GM18520 (cell line): ENCODE measurements around the gene BCKDHA.
A peak's percentile ranks its signal among the peaks of the same experiment; 100 is the strongest.
"Not testable (repeated sequence)": the region's sequence is repeated elsewhere in the genome, so short reads cannot be mapped to it uniquely, and the experiment has no call there.

Experiments used
- ATAC-seq: cut with Tn5 transposase; IDR thresholded peaks from one replicate; pipeline ENCODE4 v1.9.1; 2021; ENCODE audit not compliant: unreplicated experiment

Gene BCKDHA

GRCh38 chr19:41443813-41444455 lies 46.3 kb downstream of the BCKDHA start:
- no peak for ATAC-seq

- no peak for ATAC-seq
Observed at GRCh38 chr19:41445575-41445974, 48.0 kb downstream of the BCKDHA start.

- ATAC-seq: no peak
Observed at GRCh38 chr19:41447732-41448332, 50.2 kb downstream of the BCKDHA start.

GRCh38 chr19:41449079-41449864 lies 51.7 kb downstream of the BCKDHA start:
- no peak for ATAC-seq

- ATAC-seq: no peak
Observed at GRCh38 chr19:41449865-41450178, 52.2 kb downstream of the BCKDHA start.

- ATAC-seq: no peak
Observed at GRCh38 chr19:41452584-41453275, 55.1 kb downstream of the BCKDHA start.

- no peak for ATAC-seq
Observed at GRCh38 chr19:41455936-41456335, 58.3 kb downstream of the BCKDHA start.

- ATAC-seq: no peak
Observed at GRCh38 chr19:41456342-41456918, 58.8 kb downstream of the BCKDHA start.

GRCh38 chr19:41457241-41457640 lies 59.6 kb downstream of the BCKDHA start:
- ATAC-seq: peak; percentile 69

- ATAC-seq: no peak
Observed at GRCh38 chr19:41462497-41462896, 64.9 kb downstream of the BCKDHA start.

GRCh38 chr19:41463257-41464256 lies 65.9 kb downstream of the BCKDHA start:
- ATAC-seq: not testable (repeated sequence)
